GM23338 (cell line): ENCODE measurements around the gene SLC6A18. TPM values are rescaled to one million over a fixed set of nuclear protein-coding genes. Genes with fewer than 3 reads are reported as not detected.

Experiments used
- ATAC-seq: fragments of 200-7000 bp; cut with Tn5 transposase; 3 replicates; pipeline ENCODE4 v1.9.1; 2020
- DNase-seq: peaks from one replicate; pipeline ENCODE4 v3.0.0-alpha.2; 2015; ENCODE audit warnings: low spot score
- H2AFZ ChIP-seq: fragments of 200-600 bp; sonication (generic); 2 replicates; pipeline ENCODE4 v1.8.0; 2016; ENCODE audit warnings: antibody characterized with exemption, mild to moderate bottlenecking, moderate library complexity
- H3F3A ChIP-seq: fragments of 200-600 bp; sonication (generic); replicated peaks from 2 replicates; pipeline ENCODE4 v1.8.0; 2017; ENCODE audit warnings: antibody characterized with exemption, mixed run types, low read depth
- H3K27ac ChIP-seq: fragments of 200-600 bp; sonication (generic); 2 replicates; pipeline ENCODE4 v1.6.1; 2016; ENCODE audit warnings: low read depth
- H3K27me3 ChIP-seq: fragments of 200-600 bp; sonication (generic); 2 replicates; pipeline ENCODE4 v1.8.0; 2016; ENCODE audit warnings: mild to moderate bottlenecking, mixed run types, moderate library complexity; ENCODE audit not compliant: insufficient read depth
- H3K36me3 ChIP-seq: fragments of 200-600 bp; sonication (generic); 2 replicates; pipeline ENCODE4 v1.8.0; 2016; ENCODE audit warnings: mild to moderate bottlenecking; ENCODE audit not compliant: insufficient read depth
- H3K4me1 ChIP-seq: fragments of 200-600 bp; sonication (generic); 2 replicates; pipeline ENCODE4 v1.8.0; 2016; ENCODE audit warnings: mild to moderate bottlenecking, moderate library complexity; ENCODE audit not compliant: insufficient read depth
- H3K4me2 ChIP-seq: fragments of 200-600 bp; sonication (generic); 2 replicates; pipeline ENCODE4 v1.7.1; 2017; ENCODE audit warnings: mixed run types
- H3K4me3 ChIP-seq: fragments of 200-600 bp; sonication (generic); 2 replicates; pipeline ENCODE4 v1.6.1; 2016; ENCODE audit warnings: mixed run types
- H3K79me2 ChIP-seq: fragments of 200-600 bp; sonication (generic); replicated peaks from 2 replicates; pipeline ENCODE4 v1.8.0; 2017; ENCODE audit warnings: mild to moderate bottlenecking; ENCODE audit not compliant: insufficient read depth
- H3K9me2 ChIP-seq: fragments of 200-600 bp; sonication (generic); 2 replicates; pipeline ENCODE4 v1.8.0; 2017; ENCODE audit not compliant: insufficient read depth
- H4K20me1 ChIP-seq: fragments of 200-600 bp; sonication (generic); replicated peaks from 2 replicates; pipeline ENCODE4 v1.8.0; 2017; ENCODE audit warnings: mild to moderate bottlenecking; ENCODE audit not compliant: insufficient read depth
- H3K27ac Mint-ChIP-seq: 2 replicates; pipeline ENCODE4 v1.8.0; 2020; ENCODE audit warnings: inconsistent platforms, mild to moderate bottlenecking, moderate library complexity, mixed read lengths
- H3K27me3 Mint-ChIP-seq: 3 replicates; pipeline ENCODE4 v1.8.0; 2022; ENCODE audit warnings: low read depth, mild to moderate bottlenecking, moderate library complexity, mixed read lengths, inconsistent platforms; ENCODE audit not compliant: insufficient read depth, poor library complexity
- H3K36me3 Mint-ChIP-seq: 3 replicates; pipeline ENCODE4 v1.8.0; 2021; ENCODE audit warnings: low read depth, mild to moderate bottlenecking, inconsistent platforms, moderate library complexity, mixed read lengths
- H3K4me1 Mint-ChIP-seq: 3 replicates; pipeline ENCODE4 v1.8.0; 2020; ENCODE audit warnings: mild to moderate bottlenecking, inconsistent platforms, mixed read lengths
- H3K4me3 Mint-ChIP-seq: 3 replicates; pipeline ENCODE4 v1.8.0; 2021; ENCODE audit warnings: moderate library complexity, mild to moderate bottlenecking, inconsistent platforms, mixed read lengths
- H3K9me3 Mint-ChIP-seq: 3 replicates; pipeline ENCODE4 v1.8.0; 2020; ENCODE audit warnings: moderate library complexity, mild to moderate bottlenecking, inconsistent platforms, mixed read lengths
- CTCF ChIP-seq, 2 experiments: fragments of 200-600 bp in 1 of 2; sonication (generic) in 1 of 2; conservative IDR thresholded peaks; 2 replicates each; pipeline versions ENCODE4 v1.5.1 to v1.6.1; 2016 to 2017; ENCODE audit warnings: antibody characterized with exemption in 2 of 2, low read depth in 2 of 2, mild to moderate bottlenecking in 2 of 2, moderate library complexity in 1 of 2
- EZH2 ChIP-seq: fragments of 200-600 bp; sonication (generic); IDR thresholded peaks from one replicate; pipeline ENCODE4 v1.8.0; 2017; ENCODE audit warnings: antibody characterized with exemption, mild to moderate bottlenecking, low read depth; ENCODE audit not compliant: unreplicated experiment
- EZH2phosphoT487 ChIP-seq: fragments of 200-600 bp; sonication (generic); IDR thresholded peaks from one replicate; pipeline ENCODE4 v1.8.1; 2018; ENCODE audit warnings: antibody characterized with exemption; ENCODE audit not compliant: unreplicated experiment
- JUNB ChIP-seq: IDR thresholded peaks from one replicate; pipeline ENCODE4 v1.6.1; 2016; ENCODE audit warnings: antibody characterized with exemption; ENCODE audit not compliant: unreplicated experiment
- NANOG ChIP-seq: IDR thresholded peaks from 2 replicates; pipeline ENCODE4 v1.6.1; 2016; ENCODE audit warnings: antibody characterized with exemption, borderline replicate concordance
- POLR2AphosphoS5 ChIP-seq: IDR thresholded peaks from 2 replicates; pipeline ENCODE4 v1.6.1; 2016; ENCODE audit warnings: antibody characterized with exemption, low read depth
- REST ChIP-seq: IDR thresholded peaks from one replicate; pipeline ENCODE4 v1.6.1; 2018; ENCODE audit warnings: antibody characterized with exemption; ENCODE audit not compliant: unreplicated experiment
- STAT1 ChIP-seq: IDR thresholded peaks from one replicate; pipeline ENCODE4 v1.6.1; 2016; ENCODE audit warnings: antibody characterized with exemption; ENCODE audit not compliant: unreplicated experiment
- ZNF114 ChIP-seq: fragments of 250-450 bp; sonication (Bioruptor Pico); IDR thresholded peaks from 2 replicates; pipeline ENCODE4 v1.5.0; 2020; ENCODE audit warnings: mild to moderate bottlenecking, moderate library complexity
- polyA plus RNA-seq: library from polyadenylated mRNA; unstranded; fragments of >200 nt; fragmentation: Nextera tagmentation; extraction: Ambion mirVana; gene quantifications from 2 replicates; pipeline ENCODE4 v1.2.1, GENCODE V29; 2016
- total RNA-seq: library from RNA; depleted of rRNA; stranded (reverse); fragments of >200 nt; shearing (Covaris generic); gene quantifications from 2 replicates; pipeline ENCODE4 v1.2.3, GENCODE V29; 2014
- TF ChIP-seq, protein P1 (sequence below): IDR thresholded peaks from 2 replicates; pipeline ENCODE4 v1.6.1; 2016; ENCODE audit warnings: antibody characterized with exemption

SLC6A18 gene
- total and polyA plus RNA-seq, 2 experiments from 2014 or later = not detected

DNA sequence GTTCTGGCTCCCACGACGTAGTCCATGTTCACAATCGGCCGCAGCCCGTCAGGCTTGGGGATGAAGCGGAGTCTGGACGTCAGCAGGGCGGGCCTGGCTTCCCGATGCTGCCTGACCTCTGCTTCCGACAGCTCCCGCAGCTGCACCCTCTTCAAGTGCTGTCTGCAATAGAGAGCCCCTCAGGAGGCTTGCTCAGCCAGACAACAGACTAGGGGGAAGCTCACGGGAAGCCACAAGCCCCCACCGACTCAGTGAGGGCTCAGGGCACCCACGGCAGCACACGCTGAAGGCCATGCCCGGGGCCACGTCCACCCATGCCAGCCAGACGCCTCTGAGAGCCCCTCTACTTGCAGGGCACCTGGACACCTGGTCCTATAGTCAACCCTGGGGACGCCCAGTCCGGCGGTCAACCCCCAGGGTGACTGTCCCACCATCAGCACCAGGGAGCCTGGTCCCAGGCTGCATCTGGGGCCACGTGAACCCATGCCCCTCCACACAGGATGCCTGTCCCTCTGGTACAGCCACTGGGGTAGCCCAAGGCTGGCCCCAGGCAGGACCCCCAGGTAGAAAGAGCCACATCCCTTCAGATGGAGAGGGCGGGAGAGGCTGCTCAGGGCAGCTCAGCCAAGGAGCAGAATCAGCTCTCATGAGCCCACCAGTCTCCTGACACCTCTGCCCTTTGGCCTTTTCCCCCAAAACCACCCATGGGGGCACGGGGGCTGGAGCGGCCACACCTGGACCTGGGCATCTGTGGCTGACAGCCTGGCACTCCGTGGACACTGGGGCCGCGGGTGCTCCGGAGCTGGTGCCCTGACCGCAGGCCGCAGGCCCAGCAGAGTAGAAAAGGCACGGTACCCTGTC lies 55.2 kb downstream of the SLC6A18 start:
- H3K4me1 ChIP-seq = no peaks in the 10 kb centered on the region
- H3K9me2 ChIP-seq = no peaks in the 10 kb centered on the region
- H3K4me2 ChIP-seq = no peak overlapping the region
- Mint-ChIP-seq H3K27me3 (peaks cover 15% of the 10 kb centered on the region), H3K4me3 (no peak overlapping the region), H3K27ac (no peak overlapping the region), H3K4me1 (no peaks in the 10 kb centered on the region), H3K9me3 (no peaks in the 10 kb centered on the region; the same call in 2 of the 3 replicates), H3K36me3 (peaks cover 14% of the 10 kb centered on the region)
- H3K4me3 ChIP-seq = no peak overlapping the region
- no peak for ATAC-seq
- TF ChIP-seq EZH2phosphoT487 (no peak), REST (no peak), EZH2 (no peak)
- no peaks in the 10 kb centered on the region for H3F3A ChIP-seq
- no peak for DNase-seq
- no peaks in the 10 kb centered on the region for H3K27me3 ChIP-seq
- H3K27ac ChIP-seq = no peak overlapping the region
- no peak overlapping the region for H2AFZ ChIP-seq
- no peaks in the 10 kb centered on the region for H3K36me3 ChIP-seq
- H4K20me1 ChIP-seq = no peaks in the 10 kb centered on the region
- H3K79me2 ChIP-seq = peaks cover 13% of the 10 kb centered on the region

DNA sequence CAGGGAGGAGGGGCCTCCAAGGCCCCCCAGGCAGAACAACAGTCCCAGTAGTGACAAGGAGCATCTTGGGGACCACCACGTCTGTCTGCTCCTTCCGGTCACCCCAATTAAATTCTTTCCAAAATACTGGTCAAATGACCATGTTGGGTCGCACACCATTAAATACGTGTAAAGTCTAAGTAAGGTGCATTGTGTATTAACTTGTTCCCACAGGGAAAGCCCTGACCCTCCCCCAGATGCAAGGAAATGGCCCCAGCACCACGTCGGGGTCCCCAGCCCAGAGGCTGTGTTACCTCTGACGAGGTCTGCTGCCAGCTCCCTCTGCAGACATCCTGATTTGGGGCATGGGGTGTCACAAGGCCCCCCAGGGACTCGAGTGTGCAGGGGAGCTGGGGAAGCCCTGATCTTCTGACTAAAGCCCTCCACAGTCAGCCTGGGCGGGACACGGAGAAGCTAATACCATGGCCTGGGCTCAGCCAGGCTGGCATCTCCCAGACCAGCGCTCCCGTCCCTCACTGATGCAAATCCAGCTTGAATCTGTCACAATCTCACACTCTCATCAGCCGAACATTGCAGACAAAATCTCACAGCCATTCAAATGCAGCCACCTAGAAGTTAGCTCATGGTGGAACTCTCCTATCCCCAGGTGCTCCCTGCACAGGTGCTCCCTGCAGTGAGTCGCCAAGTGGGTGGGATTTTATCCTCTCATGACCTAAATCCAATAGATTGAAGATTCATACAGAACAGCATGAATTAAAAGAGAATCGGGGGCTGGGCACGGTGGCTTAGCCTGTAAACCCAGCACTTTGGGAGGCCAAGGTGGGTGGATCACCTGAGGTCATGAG lies 56.1 kb downstream of the SLC6A18 start:
- DNase-seq (no peak), ATAC-seq (no peak)
- H4K20me1 ChIP-seq = no peaks in the 10 kb centered on the region
- no peak overlapping the region for H3K4me3 ChIP-seq
- no peak overlapping the region for H3K27ac ChIP-seq
- H3K27me3 ChIP-seq = no peaks in the 10 kb centered on the region
- Mint-ChIP-seq H3K27me3 (peaks cover 15% of the 10 kb centered on the region), H3K4me3 (no peak overlapping the region), H3K36me3 (peaks cover 16% of the 10 kb centered on the region), H3K9me3 (no peaks in the 10 kb centered on the region; the same call in 2 of the 3 replicates), H3K4me1 (no peaks in the 10 kb centered on the region), H3K27ac (no peak overlapping the region)
- H3K79me2 ChIP-seq = peaks cover 22% of the 10 kb centered on the region
- no peaks in the 10 kb centered on the region for H3F3A ChIP-seq
- H3K4me1 ChIP-seq = no peaks in the 10 kb centered on the region
- H3K9me2 ChIP-seq = no peaks in the 10 kb centered on the region
- no peaks in the 10 kb centered on the region for H3K36me3 ChIP-seq
- H3K4me2 ChIP-seq = no peak overlapping the region
- H2AFZ ChIP-seq = no peak overlapping the region
- TF ChIP-seq POLR2AphosphoS5 (no peak), CTCF (conservative IDR thresholded peaks at IDR 0.05; ENCODE audit: low read depth in 2 of 2) (no peak), EZH2 (no peak), JUNB (no peak), EZH2phosphoT487 (no peak), ZNF114 (CRISPR knock-in tag) (no peak), STAT1 (no peak), NANOG (no peak)
- TF ChIP-seq, protein P1, sequence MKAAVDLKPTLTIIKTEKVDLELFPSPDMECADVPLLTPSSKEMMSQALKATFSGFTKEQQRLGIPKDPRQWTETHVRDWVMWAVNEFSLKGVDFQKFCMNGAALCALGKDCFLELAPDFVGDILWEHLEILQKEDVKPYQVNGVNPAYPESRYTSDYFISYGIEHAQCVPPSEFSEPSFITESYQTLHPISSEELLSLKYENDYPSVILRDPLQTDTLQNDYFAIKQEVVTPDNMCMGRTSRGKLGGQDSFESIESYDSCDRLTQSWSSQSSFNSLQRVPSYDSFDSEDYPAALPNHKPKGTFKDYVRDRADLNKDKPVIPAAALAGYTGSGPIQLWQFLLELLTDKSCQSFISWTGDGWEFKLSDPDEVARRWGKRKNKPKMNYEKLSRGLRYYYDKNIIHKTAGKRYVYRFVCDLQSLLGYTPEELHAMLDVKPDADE = no peak
